Common myeloid progenitor, CD34-positive (primary cell): Measurements from ENCODE around the gene HMG20B.
A peak's percentile ranks its signal among the peaks of the same experiment; 100 is the strongest.

ENCODE experiments used
- CTCF ChIA-PET: fragments of 350-600 bp; sonication (Branson Sonifier 250); formaldehyde crosslinking; loops from one replicate; lab custom pipeline; 2021; ENCODE audit warnings: antibody characterized with exemption; lab: Charles Lee
- POLR2A ChIA-PET: fragments of 350-600 bp; sonication (Branson Sonifier 250); formaldehyde crosslinking; loops from one replicate; lab custom pipeline; 2021; ENCODE audit warnings: antibody characterized with exemption; lab: Charles Lee
- DNase-seq, 3 donors: peaks; one replicate each; pipeline versions ENCODE4 v3.0.0 to v3.0.0-alpha.2; 2013
- H3K27ac ChIP-seq, 2 experiments: 1 replicate in 1 of 2; 2 replicates in 1 of 2; pipeline ENCODE4 v1.7.0; 2013; ENCODE audit warnings: inconsistent platforms in 2 of 2, low read length in 2 of 2, mild to moderate bottlenecking in 2 of 2, low read depth in 1 of 2, moderate library complexity in 1 of 2; ENCODE audit not compliant: severe bottlenecking in 2 of 2, insufficient read depth in 1 of 2, poor library complexity in 1 of 2
- H3K27me3 ChIP-seq, 5 experiments: replicated peaks in 2 of 5; 1 replicate in 3 of 5; 2 replicates in 2 of 5; pipeline versions ENCODE4 v1.6.1 to v1.7.0; 2013; ENCODE audit warnings: low read length in 4 of 5, mild to moderate bottlenecking in 2 of 5, moderate library complexity in 2 of 5, inconsistent platforms in 1 of 5; ENCODE audit not compliant: insufficient read depth in 5 of 5, control insufficient read depth in 4 of 5
- H3K36me3 ChIP-seq, 4 experiments: 1 replicate in 2 of 4; 2 replicates in 2 of 4; pipeline versions ENCODE4 v1.6.1 to v1.7.0; 2013; ENCODE audit warnings: low read length in 3 of 4, control low read depth in 1 of 4, mild to moderate bottlenecking in 1 of 4; ENCODE audit not compliant: control insufficient read depth in 4 of 4, insufficient read depth in 4 of 4
- H3K4me1 ChIP-seq, 4 experiments: 1 replicate in 3 of 4; 2 replicates in 1 of 4; pipeline versions ENCODE4 v1.6.1 to v1.7.1; 2013; ENCODE audit warnings: low read length in 3 of 4, mild to moderate bottlenecking in 3 of 4, control low read depth in 1 of 4, inconsistent platforms in 1 of 4, moderate library complexity in 1 of 4; ENCODE audit not compliant: control insufficient read depth in 4 of 4, insufficient read depth in 4 of 4; ENCODE audit errors: control extremely low read depth in 1 of 4
- H3K4me3 ChIP-seq, 7 experiments: 1 replicate in 4 of 7; 2 replicates in 3 of 7; pipeline versions ENCODE4 v1.5.1 to v1.7.0; 2013; ENCODE audit warnings: mild to moderate bottlenecking in 7 of 7, low read length in 6 of 7, moderate library complexity in 6 of 7, inconsistent platforms in 2 of 7, low read depth in 2 of 7, control low read depth in 1 of 7; ENCODE audit not compliant: insufficient read depth in 4 of 7, control insufficient read depth in 1 of 7; ENCODE audit errors: extremely low read depth in 1 of 7
- H3K9me3 ChIP-seq, 5 experiments: 1 replicate in 4 of 5; 2 replicates in 1 of 5; pipeline versions ENCODE4 v1.6.1 to v1.7.1; 2013; ENCODE audit warnings: low read length in 4 of 5, mild to moderate bottlenecking in 2 of 5, inconsistent platforms in 1 of 5, low read depth in 1 of 5, moderate library complexity in 1 of 5; ENCODE audit not compliant: control insufficient read depth in 4 of 5, insufficient read depth in 2 of 5; ENCODE audit errors: control extremely low read depth in 1 of 5
- WGBS: methylation state at CpG from one replicate; pipeline ENCODE4 v1.1.5; 2013; ENCODE audit not compliant: insufficient coverage; 5-methylcytosine and 5-hydroxymethylcytosine counted together

HMG20B gene

GRCh38 chr19:3544058-3544376 lies 28.7 kb upstream of the HMG20B start:
- H3K4me1 ChIP-seq: peaks cover 0 to 12% (median 1%) of the 10 kb centered on the region in 4 experiments
- H3K9me3 ChIP-seq: no peaks in the 10 kb centered on the region
- POLR2A ChIA-PET: no interaction called here
- H3K36me3 ChIP-seq: peaks cover 2 to 62% (median 33%) of the 10 kb centered on the region in 4 experiments
- H3K4me3 ChIP-seq: no peak overlapping the region
- CTCF ChIA-PET: interaction anchor here (1.3 to 4.4 kb wide), 5 partner anchors 13 to 78 kb away, joined by 4 to 25 read pairs (median 5); partner anchors contain the start of gene MFSD12
- WGBS: 91% methylated on average over 9 of the region's 9 CpGs
- no peak overlapping the region for H3K27ac ChIP-seq
- DNase-seq: no peak
- no peaks in the 10 kb centered on the region for H3K27me3 ChIP-seq

GRCh38 chr19:3544742-3545668 lies 27.7 kb upstream of the HMG20B start:
- Histone ChIP-seq H3K27me3 (no peaks in the 10 kb centered on the region), H3K4me3 (no peak overlapping the region), H3K27ac (no peak overlapping the region), H3K9me3 (no peaks in the 10 kb centered on the region), H3K36me3 (peaks cover 2 to 61% (median 26%) of the 10 kb centered on the region in 4 experiments), H3K4me1 (peaks cover 0 to 13% (median 1%) of the 10 kb centered on the region in 4 experiments)
- DNase-seq: peak in 2 of 3 donors; percentile 50 to 64
- ChIA-PET CTCF (interaction anchor here (0.8 to 4.4 kb wide), 13 partner anchors 10 to 109 kb away, joined by 3 to 25 read pairs (median 5); partner anchors contain the start of gene MFSD12), POLR2A (no interaction called here)
- WGBS: 68% methylated on average over 23 of the region's 30 CpGs

DNA sequence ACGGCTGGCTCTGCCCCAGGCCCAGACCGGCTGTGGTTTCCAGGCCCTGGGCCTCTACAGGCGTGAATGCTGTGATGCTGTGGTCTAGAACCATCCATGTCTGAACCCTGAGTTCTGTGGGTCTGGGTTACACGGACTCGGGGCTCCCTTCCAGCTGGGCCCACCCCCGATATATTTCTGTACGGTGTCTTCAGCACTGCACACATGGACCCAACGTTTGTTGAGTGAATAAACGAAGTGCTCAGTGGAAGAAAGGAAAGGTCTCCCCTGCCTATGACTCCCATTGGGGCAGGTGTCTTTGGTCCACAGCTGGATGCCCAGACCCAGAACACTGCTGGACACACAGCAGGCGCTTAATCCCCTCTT lies 27.1 kb upstream of the HMG20B start:
- H3K27ac ChIP-seq: no peak overlapping the region
- H3K4me1 ChIP-seq: peaks cover 0 to 13% (median 1%) of the 10 kb centered on the region in 4 experiments
- 87% methylated on average over 9 of the region's 10 CpGs for WGBS
- H3K27me3 ChIP-seq: no peaks in the 10 kb centered on the region
- no peak for DNase-seq
- ChIA-PET CTCF (interaction anchor here (1.1 to 4.4 kb wide), 9 partner anchors 9 to 108 kb away, joined by 3 to 25 read pairs (median 5); partner anchors contain the start of gene MFSD12), POLR2A (no interaction called here)
- no peak overlapping the region for H3K4me3 ChIP-seq
- no peaks in the 10 kb centered on the region for H3K9me3 ChIP-seq
- H3K36me3 ChIP-seq: peaks cover 2 to 61% (median 26%) of the 10 kb centered on the region in 4 experiments

GRCh38 chr19:3546119-3546518 lies 26.6 kb upstream of the HMG20B start:
- no peak overlapping the region for H3K4me3 ChIP-seq
- H3K27ac ChIP-seq: no peak overlapping the region
- no peaks in the 10 kb centered on the region for H3K9me3 ChIP-seq
- no peak for DNase-seq
- H3K36me3 ChIP-seq: peaks cover 2 to 65% (median 28%) of the 10 kb centered on the region in 4 experiments
- ChIA-PET POLR2A (no interaction called here), CTCF (interaction anchor here (0.7 to 4.4 kb wide), 10 partner anchors 9 to 117 kb away, joined by 3 to 25 read pairs (median 4); partner anchors contain the start of gene MFSD12)
- 95% methylated on average over 21 of the region's 23 CpGs for WGBS
- H3K4me1 ChIP-seq: peaks cover 0 to 13% (median 1%) of the 10 kb centered on the region in 4 experiments
- H3K27me3 ChIP-seq: no peaks in the 10 kb centered on the region

DNA sequence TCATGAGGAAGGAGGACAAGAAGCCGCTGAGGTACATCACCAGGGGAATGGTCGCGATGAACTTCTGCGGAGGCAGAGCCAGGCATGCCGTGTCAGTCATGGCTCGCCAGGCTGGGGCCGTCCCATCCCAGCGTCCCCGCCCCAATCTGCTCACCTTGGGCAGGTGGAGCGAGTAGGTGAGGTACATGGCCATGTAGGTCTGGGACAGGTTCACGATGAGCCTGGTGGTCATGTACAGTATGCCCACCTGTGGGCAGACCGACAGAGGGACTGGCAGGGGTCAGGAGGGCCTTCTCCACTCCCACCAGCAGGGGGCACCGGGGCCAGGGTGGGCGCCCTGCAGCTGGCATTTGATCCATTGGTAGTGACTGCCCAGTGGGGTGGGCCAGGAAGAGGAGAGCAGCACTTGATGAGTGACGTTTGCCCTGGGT lies 25.4 kb upstream of the HMG20B start:
- no peak overlapping the region for H3K4me3 ChIP-seq
- no peak overlapping the region for H3K27ac ChIP-seq
- peaks cover 0 to 13% (median 1%) of the 10 kb centered on the region in 4 experiments for H3K4me1 ChIP-seq
- no peak for DNase-seq
- POLR2A ChIA-PET: no interaction called here
- 98% methylated on average over 14 of the region's 15 CpGs for WGBS
- CTCF ChIA-PET: interaction anchor here (1.1 to 2.1 kb wide), 3 partner anchors 10 to 61 kb away, joined by 3 to 4 read pairs (median 4); partner anchors contain the start of gene MFSD12
- peaks cover 2 to 69% (median 28%) of the 10 kb centered on the region in 4 experiments for H3K36me3 ChIP-seq
- no peaks in the 10 kb centered on the region for H3K9me3 ChIP-seq
- H3K27me3 ChIP-seq: no peaks in the 10 kb centered on the region

DNA sequence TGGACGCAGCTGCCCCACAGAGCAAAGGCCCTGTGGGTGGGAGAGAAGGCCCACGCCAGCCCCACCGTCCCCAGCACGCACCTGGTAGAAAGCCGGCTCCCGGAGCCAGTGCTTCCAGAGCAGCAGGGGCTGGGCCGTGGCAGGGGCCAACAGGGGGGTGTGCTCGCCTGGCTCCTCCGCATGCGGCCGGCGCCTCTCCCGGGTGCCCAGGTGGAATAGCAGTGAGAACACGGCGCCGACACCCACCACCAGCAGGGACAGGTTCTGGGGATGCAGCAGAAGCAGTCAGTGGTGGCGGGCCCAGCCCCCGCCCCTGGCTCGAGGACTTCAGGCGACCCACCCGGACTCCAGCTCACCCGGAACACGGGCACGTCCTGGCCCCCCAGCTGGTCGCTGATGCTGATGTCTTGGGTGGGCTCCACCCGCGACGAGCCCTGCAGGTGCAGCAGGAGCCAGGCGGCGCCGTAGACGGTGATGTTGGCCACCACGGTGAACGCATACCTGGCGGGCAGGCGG lies 24.9 kb upstream of the HMG20B start:
- H3K36me3 ChIP-seq: peaks cover 2 to 67% (median 26%) of the 10 kb centered on the region in 4 experiments
- no peaks in the 10 kb centered on the region for H3K27me3 ChIP-seq
- POLR2A ChIA-PET: no interaction called here
- no peak overlapping the region for H3K4me3 ChIP-seq
- H3K4me1 ChIP-seq: peaks cover 0 to 18% (median 6%) of the 10 kb centered on the region in 4 experiments
- no peaks in the 10 kb centered on the region for H3K9me3 ChIP-seq
- H3K27ac ChIP-seq: no peak overlapping the region
- 94% methylated on average over 31 of the region's 36 CpGs for WGBS
- DNase-seq: no peak
- CTCF ChIA-PET: interaction anchor here (1.4 to 2.1 kb wide), 2 partner anchors 9 to 22 kb away, joined by 4 read pairs; partner anchors contain the start of gene MFSD12
